CD4-positive, alpha-beta T cell treated with Interleukin-10 for 1 hour (primary cell): ENCODE results near the gene SRRM3.
A peak's percentile ranks its signal among the peaks of the same experiment; 100 is the strongest.
"Not testable (repeated sequence)": the region's sequence is repeated elsewhere in the genome, so short reads cannot be mapped to it uniquely, and the experiment has no call there.

Experiments
- DNase-seq: peaks from one replicate; pipeline ENCODE4 v3.0.0-alpha.2; 2020

Gene SRRM3, protein sequence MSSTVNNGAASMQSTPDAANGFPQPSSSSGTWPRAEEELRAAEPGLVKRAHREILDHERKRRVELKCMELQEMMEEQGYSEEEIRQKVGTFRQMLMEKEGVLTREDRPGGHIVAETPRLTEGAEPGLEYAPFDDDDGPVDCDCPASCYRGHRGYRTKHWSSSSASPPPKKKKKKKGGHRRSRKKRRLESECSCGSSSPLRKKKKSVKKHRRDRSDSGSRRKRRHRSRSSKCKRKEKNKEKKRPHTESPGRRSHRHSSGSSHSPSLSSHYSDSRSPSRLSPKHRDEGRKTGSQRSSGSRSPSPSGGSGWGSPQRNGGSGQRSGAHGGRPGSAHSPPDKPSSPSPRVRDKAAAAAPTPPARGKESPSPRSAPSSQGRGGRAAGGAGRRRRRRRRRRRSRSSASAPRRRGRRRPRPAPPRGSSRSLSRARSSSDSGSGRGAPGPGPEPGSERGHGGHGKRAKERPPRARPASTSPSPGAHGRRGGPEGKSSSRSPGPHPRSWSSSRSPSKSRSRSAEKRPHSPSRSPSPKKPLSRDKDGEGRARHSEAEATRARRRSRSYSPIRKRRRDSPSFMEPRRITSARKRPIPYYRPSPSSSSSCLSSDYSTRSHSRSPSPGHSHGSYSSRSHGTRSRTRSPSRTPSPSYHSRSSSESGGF

DNA sequence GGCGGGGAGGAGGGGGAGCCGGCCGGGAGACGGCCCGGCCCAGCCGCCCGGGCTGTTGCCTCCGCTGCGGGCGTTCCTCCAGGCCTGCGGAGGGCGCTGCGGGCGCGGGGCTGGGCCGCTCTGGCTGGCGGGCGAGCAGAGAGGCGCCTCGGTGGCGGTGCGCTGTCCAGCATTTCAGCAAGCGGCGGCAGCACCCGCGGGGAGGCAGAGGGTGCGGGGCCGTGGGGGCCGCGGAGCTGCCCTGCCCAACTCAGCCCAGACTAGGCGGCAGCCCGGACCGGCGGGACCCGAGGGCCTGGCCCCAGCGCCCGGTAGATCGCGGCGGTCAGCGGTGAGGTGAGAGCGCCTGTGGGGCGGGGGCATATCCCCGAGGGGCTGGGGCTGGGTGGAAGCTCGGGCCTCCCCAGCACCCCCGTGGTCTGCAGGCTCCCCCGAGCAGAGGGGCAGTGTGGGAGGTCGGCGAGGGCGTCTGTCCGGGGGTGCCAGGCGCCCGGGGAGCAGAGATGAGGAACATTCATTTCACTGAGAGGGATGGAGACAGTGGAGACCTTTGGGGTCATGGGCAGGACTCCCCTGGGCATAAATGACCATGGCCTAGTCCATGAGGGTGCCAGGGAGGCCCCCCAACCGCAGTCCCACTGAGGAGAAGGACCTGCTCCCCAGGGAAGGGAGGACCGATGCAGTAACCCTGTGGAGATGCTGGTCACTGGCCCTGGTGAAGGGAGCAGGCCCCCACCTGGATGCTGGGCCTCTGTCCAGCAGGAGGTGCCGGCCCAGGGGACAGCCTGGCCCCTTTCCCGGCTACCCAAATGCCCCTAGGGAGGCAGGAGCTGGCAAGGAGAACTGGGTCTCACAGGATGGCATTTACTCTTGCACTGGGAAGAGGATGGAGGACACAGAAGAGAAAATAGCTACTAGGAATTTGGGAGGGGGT, at the start of gene SRRM3:
SRRM3 (plus strand) TSS at position 165 of the 934 bp plus-strand sequence. CDS start 33,171 bp downstream, outside the sequence.
- peak; percentile 84 for DNase-seq

DNA sequence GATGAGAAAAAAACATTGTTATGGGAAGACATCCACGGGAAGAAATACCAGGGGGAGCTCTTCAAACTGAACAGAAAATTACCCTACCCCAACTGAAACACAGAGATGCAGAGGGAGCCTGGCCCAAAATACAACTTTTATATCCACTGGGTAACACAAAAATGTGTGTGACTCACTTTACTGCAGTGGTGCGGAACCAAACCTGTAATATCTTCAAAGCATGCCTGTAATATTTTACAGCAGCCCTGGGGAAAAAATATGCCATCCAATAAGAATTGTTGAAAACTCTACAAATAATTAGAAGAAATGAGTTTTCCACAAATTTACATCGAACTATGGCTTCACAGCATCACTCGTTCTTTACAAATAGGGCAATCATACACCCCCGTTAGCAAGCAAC, 49.8 kb upstream of the SRRM3 start:
- no peak for DNase-seq

DNA sequence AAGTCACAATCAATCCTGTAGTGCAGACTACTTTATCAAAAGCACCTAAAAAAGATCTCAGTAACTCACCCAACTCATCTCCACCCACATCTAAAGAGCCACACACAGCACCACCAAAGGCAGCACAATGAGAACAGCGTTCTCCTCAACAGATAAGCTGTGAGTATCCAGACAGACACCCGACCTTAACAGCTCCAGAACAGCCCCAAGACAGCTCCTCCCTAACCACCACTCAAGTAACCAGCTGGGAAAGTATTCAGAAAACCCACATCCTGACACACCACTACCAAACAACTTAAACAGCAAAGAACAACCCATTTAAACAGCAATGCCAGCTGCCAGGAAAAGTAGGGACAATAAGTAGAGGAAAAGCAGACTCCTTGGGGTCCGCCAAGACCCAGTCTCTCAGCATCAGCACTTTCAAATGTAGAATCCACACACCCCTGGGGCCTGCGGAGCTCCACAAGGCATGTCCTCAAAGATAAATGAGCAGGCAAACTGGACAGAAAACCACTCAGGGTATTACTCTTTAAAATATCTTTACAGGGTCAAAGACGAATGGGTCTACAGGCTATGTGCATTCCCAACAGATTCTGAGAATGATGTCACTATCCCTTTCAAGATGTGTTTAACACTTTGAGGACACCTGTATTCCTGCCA, 48.0 kb upstream of the SRRM3 start:
- DNase-seq, result peak; percentile 53

DNA sequence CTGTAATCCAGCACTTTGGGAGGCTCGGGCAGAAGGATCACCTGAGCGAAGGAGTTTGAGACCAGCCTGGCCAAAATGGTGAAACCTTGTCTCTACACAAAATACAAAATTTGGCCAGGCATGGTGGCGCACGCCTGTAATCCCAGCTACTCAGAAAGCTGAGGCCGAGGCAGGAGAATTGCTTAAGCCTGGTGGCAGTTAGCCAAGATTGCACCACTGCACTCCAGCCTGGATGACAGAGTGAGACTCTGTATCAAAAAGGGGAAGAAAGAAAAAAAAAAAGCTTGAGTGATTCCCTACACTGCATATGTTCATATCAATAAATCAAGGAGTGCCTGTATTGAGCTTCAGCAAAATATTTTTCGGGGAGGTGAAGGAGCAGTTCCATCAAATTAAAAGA, 45.8 kb upstream of the SRRM3 start:
- DNase-seq, result no peak

DNA sequence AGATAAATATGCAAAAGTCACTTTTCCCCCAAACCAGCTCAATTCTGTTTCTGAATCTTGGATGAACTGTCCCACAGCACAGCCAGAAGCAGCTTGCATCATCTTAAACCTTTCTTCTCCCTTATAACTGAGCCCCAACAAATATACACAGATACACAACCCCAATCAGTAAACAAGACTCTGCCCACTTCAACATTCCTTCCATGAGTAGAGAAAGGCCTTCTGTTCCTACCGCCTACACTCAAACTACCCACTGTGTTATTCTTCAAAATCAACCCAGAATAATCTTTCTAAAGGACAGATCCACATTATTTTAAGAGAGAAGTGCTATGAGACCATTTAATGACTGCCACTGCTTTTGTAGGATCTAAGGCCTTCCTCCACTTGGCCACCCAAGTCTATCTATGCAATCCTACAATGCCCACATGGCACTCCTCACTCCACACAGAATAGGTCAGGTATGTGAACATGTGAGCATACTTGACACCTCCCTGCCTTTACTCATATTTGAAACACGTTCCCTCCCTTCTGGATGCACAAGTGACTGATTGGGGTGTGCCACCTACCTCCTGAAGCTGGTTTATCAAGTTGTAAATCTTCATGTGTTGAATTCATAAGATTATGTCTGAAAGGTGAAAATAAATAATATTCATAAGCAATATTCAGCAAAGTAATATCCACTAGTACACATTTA, 44.6 kb upstream of the SRRM3 start:
- DNase-seq, result not testable (repeated sequence)

DNA sequence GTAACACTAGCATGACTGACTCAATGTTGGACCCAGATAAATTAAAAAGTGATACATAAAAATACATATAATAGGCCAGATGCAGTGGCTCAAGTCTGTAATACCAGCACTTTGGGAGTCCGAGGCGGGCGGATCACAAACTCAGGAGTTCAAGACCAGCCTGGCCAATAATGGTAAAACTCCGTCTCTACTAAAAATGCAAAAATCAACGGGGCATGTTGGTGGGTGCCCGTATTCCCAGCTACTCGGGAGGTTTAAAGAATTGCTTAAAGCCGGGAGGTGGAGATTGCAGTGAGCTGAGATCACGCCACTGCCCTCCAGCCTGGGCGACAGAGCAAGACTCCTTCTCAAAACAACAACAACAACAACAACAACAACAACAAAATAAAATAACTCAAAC, 43.3 kb upstream of the SRRM3 start:
- DNase-seq, result not testable (repeated sequence)

DNA sequence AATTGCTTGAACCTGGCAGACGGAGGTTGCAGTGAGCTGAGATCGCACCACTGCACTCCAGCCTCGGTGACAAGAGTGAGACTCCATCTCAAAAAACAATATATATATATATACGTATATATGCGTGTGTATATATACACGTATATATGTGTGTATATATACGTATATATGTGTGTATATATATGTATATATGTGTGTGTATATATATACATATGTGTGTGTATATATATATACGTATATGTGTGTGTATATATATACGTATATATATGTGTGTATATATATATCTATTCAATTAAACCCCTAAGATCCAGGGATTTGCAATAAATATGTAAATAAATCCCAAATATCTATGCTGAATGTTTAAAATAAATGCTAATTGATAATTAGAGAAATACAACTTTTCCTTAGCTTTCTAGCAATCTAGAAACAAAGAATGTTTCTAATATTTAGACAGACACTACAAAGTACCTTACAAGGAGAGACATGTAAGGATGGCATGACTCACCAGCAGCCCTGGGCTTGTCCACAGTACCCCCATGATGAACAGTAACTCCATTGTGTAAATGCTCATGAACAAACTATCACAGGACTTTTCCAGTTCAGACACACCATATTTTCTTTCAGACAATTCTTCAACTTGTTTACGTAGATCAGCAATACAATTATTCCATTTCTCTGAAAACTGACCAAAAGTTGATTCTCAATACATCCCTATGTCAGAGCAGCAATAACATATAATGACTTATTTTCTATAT, 39.1 kb upstream of the SRRM3 start:
- DNase-seq, result not testable (repeated sequence)

DNA sequence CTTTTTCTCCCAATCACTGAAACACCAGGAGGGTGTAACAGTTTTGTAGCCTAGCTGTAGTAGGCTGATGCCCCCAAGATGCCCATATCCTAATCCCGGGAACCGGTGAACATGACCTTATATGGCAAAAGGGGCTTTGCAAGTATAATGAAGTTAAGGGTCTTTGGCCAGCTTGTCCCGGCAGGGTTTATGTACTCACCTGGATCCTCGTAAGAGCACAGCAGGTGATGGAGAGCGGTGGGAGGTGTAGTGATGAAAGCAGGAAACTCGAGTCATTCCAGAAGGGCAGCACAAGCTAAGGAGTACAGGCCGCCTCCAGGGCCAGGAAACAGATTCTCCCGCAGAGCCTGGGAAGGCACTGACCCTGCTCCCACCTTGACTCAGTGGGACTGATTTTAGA, 37.9 kb upstream of the SRRM3 start:
- not testable (repeated sequence) for DNase-seq

DNA sequence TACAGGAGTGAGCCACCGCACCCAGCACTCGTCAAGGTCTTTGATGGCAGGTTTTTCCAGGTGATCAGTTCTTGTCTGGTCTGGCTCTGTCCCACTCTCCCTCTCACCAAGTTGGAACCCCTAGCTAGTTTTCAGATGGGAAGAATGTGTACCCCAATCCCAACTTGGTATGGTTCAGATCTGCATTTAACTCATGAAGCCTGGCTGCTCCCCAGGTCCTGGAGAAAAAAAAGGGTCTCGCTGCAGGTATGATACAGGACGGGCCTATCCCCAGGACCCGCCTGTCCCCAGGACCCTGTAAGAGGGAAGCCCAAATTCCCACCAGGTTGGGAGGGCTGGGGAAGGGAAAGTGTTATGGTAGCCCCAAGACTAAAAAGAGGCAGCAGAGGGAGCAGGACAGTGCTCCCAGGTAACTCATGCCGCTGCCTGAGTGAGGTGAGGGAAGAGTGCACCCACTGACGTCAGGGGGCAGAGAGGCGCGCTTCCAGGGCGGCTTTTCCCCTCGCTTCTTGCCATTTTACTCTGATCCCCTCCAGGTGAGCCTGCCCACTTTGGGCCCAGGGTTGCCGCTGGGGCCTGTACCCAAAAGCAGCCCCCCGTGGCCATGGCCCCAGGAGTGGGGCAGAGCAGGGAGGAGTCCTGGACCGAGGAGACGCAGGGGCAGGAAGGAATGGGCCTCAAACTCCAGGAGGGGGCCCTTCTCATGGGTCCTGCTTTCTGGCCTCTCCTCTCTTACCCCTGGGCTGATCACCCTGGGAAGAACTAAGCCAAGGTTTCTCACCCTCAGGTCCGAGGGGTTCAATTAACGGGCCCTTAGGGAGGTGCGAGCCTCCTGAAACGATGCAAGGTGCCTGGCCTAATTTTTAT, 36.4 kb upstream of the SRRM3 start:
- DNase-seq, result no peak

DNA sequence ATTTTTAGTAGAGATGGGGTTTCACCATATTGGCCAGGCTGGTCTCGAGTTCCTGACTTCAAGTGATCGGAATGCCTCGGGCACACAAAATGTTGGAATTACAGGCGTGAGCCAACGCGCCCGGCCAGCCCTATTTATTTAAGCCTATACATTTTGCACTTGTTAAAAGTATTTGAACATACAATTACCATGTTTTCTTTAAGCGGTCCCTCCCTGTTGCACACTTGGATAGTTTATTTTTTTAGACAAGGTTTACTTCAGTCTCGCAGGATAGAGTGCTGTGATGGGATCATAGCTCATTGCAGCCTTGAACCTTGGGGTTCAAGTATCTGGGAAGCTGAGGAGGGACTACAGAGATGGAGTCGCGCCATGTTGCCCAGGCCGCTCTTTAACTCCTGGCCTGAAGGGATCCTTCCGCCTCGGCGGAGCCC, 35.7 kb upstream of the SRRM3 start:
- DNase-seq, result no peak

DNA sequence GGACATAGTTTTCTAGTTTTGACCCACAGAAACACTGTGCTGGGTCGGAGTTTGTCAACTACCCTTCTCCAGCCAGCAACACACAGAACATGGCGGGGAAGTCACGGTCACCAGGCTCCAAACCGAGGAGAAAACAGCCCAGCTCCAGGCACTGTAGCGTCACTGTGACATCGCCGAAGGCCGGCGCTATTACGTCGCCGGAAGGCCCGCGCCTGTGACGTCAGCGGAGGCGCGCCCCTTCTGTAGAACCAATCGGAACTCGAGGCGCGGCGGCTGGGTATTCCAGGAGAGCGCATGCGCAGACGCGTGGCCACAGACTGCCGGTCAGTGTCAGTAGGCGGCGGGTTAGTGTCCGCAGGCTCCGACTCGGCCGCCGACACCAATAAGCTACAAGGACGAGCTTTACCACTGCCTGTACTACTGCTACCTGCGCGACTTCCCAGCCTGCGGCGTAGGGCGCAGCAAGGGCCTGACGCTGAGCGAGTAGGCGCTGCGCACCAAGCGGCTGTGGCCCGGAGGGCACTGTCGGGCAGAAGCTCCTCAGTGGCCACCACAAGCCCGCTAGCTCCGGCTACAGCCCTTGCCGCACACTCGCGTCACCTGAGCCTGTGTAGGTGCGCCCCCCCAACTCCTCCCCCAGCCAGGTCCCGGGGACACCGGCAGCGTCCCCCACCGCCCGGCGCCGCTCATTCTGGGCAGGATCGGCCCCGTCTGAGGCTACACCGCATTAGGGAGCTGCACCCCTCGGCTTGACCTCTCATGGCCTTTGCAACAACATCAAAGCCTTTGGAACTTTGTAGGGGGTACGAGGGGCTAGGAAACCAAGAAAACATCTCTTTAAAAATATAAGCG, 35.1 kb upstream of the SRRM3 start:
- peak; percentile 94 for DNase-seq

DNA sequence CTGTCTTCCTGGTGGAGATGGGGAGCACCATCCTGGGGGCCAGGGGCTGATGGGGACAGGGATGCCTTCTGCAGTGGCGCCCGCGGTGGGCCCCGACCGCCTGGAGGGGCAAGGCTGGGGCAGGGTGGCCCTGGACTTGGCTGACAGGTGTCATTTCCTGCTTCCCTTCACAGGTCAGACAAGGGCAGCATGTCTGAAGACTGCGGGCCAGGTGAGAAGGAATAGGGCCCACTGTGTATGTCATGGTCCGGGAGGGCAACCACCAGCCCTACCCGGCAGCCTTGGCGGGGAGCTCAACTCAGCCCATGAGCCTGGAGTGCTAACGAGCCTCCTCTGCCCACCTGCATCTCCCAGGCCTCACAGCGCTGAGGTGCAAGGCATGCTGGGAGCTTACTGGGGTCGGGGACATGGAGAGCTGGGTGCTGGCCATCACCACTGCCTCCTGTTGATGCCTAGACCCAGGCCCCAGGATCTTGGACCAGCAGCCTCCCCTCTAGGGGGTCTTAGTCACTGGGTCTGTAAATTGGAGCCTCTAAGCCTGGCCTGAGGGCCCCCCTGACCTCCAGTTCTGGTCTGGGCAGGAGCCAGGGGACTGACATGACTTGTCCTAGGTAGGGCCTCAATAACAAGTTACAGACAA, 28.0 kb upstream of the SRRM3 start:
- DNase-seq, result no peak

DNA sequence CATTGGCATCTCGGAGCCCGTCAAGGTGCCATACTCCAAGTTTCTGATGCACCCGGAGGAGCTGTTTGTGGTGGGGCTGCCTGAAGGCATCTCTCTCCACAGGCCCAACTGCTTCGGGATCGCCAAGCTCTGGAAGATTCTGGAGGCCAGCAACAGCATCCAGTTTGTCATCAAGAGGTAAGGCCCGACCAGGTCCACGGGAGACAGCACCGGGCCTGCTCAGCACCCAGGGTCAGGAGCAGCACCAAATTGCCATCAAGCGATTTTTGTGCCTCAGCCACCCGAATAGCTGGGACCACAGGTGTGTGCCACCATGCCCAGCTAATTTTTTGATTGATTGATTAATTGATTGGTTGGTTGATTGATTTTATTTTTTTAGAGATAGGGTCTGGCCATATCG, 24.7 kb upstream of the SRRM3 start:
- not testable (repeated sequence) for DNase-seq

DNA sequence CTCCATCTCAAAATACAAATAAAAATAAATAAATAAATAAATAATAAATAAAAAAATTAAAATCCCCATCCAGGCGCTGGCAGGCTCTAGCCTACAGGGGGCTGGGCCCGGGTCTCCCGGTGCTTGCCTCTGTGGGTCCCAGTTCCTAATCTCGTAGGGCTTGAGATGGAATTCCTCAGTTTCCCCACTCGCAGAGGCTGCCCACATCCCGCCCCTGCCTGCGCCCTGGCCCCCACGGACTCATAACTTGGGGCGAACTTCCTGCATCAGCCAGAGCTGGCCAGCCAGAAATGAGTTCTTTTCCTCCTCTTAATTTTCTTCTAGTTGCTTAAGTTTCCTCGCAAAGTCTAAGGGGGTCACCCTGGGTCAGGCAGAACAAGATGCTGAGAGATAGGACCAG, 22.0 kb upstream of the SRRM3 start:
- no peak for DNase-seq

DNA sequence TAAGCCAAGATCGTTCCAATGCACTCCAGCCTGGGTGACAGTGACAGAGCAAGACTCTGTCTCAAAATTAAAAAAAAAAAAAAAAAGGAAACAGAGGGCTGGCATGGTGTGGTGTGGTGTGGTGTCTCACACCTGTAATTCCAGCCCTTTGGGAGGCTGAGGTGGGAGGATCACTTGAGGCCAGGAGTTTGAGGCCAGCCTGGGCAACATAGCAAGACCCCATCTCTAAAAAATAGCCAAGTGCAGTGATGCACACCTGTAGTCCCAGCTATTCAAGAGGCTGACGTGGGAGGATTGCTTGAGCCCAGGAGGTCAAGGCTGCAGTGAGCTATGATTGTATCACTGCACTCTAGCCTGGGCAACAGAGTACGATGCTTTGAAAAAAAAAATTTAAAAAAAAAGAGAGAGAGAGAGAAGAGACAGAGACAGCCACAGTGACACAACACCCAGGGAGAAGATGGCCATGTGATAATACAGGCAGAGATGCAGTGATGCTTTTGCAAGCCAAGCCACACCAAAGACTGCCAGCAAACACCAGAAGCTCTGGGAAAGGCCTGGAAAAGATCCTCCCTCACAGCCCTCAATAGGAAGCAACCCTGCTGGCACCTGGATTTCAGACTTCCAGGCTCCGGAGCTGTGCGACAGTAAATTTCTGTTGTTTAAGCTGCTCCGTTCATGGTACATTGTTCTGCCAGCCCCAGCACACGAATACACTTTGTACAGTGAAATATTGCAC, 19.3 kb upstream of the SRRM3 start:
- DNase-seq, result no peak

DNA sequence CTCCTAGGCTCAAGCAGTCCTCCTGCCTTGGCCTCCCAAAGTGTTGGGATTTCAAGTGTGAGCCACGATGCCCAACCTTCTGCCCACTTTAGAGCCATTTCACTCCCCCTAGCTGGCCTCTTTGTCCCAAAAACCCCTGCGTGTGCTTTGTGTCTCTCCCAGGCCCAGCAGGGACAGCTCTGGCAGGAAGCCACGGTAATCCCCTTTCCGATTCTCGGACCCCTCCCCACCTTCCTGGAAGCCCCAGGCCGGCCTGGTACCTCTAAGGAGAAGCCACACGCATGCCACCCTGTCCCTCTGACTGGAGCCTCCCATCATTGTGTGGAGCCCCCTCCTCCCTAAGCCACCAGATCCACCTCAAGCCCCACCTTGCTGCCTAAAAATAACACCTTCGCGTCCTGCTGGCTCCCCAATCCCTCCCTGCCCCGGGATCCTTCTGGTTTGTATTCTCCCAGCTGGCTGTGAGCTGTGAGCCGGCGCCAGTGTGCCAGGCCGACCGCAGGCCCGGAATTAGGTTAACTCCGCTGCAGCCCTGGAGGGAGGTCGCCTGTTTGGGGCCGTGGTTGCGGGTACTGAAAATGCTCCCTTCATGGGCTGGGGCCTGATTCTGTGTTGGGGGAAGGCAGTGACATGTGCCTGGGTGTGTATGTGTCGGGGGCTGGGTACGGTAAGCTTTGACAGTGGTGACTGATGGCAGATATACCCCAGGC, 16.4 kb upstream of the SRRM3 start:
- no peak for DNase-seq

DNA sequence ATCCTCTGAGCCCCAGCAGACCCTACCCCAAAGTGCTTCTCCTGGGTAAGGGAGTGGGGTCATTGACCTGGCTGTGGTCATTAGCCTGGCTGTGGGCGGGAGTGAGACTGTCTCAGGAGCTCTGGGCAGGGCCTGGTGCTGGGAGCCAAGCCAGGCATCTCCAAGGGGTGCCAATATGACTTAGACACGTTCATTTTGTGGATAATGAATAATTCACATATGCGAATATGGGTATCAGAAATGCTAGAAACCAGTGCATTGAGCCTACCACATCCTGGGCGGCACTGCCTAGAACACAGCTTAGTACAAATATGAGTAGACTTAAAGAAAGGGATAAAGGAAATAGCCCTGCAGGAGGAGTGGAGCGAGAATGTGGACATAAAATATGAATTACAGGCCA, 14.4 kb upstream of the SRRM3 start:
- DNase-seq, result no peak
